MM.1S (cell line): Measurements from ENCODE around the gene QSOX1.

Source experiments
- DNase-seq: peaks from one replicate; pipeline ENCODE4 v3.0.0-alpha.2; 2015
- H2AFZ ChIP-seq: fragments of 300-600 bp; sonication (generic); 2 replicates; pipeline ENCODE4 v1.6.0; 2016; ENCODE audit warnings: antibody characterized with exemption, low read length
- H3F3A ChIP-seq: fragments of 300-600 bp; sonication (generic); 2 replicates; pipeline ENCODE4 v1.6.1; 2016; ENCODE audit warnings: mild to moderate bottlenecking, antibody characterized with exemption, low read length, moderate library complexity, mixed read lengths; ENCODE audit not compliant: insufficient read depth
- H3K27ac ChIP-seq: fragments of 300-600 bp; sonication (generic); 2 replicates; pipeline ENCODE4 v1.5.1; 2016; ENCODE audit warnings: mild to moderate bottlenecking, low read length
- H3K27me3 ChIP-seq: fragments of 300-600 bp; sonication (generic); replicated peaks from 2 replicates; pipeline ENCODE4 v1.6.0; 2016; ENCODE audit warnings: low read length; ENCODE audit not compliant: insufficient read depth
- H3K36me3 ChIP-seq: fragments of 300-600 bp; sonication (generic); replicated peaks from 2 replicates; pipeline ENCODE4 v1.6.1; 2016; ENCODE audit warnings: mild to moderate bottlenecking, low read length, mixed read lengths; ENCODE audit not compliant: insufficient read depth
- H3K4me1 ChIP-seq: fragments of 300-600 bp; sonication (generic); 2 replicates; pipeline ENCODE4 v1.6.1; 2016; ENCODE audit warnings: low read length, mixed read lengths
- H3K4me2 ChIP-seq: fragments of 300-600 bp; sonication (generic); 2 replicates; pipeline ENCODE4 v1.6.0; 2016; ENCODE audit warnings: low read depth, low read length
- H3K4me3 ChIP-seq: fragments of 300-600 bp; sonication (generic); 2 replicates; pipeline ENCODE4 v1.5.1; 2016; ENCODE audit warnings: low read length, mixed read lengths
- H3K79me2 ChIP-seq: fragments of 300-600 bp; sonication (generic); 2 replicates; pipeline ENCODE4 v1.6.1; 2016; ENCODE audit warnings: mixed run types, low read length, mixed read lengths
- H3K9ac ChIP-seq: fragments of 300-600 bp; sonication (generic); 2 replicates; pipeline ENCODE4 v1.6.1; 2016; ENCODE audit warnings: low read length, mixed read lengths
- H3K9me2 ChIP-seq: fragments of 300-600 bp; sonication (generic); replicated peaks from 2 replicates; pipeline ENCODE4 v1.6.1; 2016; ENCODE audit warnings: mild to moderate bottlenecking, low read length, mixed read lengths; ENCODE audit not compliant: insufficient read depth
- H3K9me3 ChIP-seq: fragments of 300-600 bp; sonication (generic); replicated peaks from 2 replicates; pipeline ENCODE4 v1.6.1; 2016; ENCODE audit warnings: mild to moderate bottlenecking, low read length, mixed read lengths; ENCODE audit not compliant: insufficient read depth
- H4K20me1 ChIP-seq: fragments of 300-600 bp; sonication (generic); 2 replicates; pipeline ENCODE4 v1.6.1; 2016; ENCODE audit warnings: mild to moderate bottlenecking, low read length, moderate library complexity, mixed read lengths; ENCODE audit not compliant: insufficient read depth
- EZH2 ChIP-seq: fragments of 300-600 bp; sonication (generic); optimal IDR thresholded peaks from 2 replicates; pipeline ENCODE3; 2017; ENCODE audit warnings: low read depth, mild to moderate bottlenecking, antibody characterized with exemption, low read length, mixed read lengths
- EZH2phosphoT487 ChIP-seq: fragments of 300-600 bp; sonication (generic); IDR thresholded peaks from 2 replicates; pipeline ENCODE4 v1.6.1; 2018; ENCODE audit warnings: antibody characterized with exemption, low read length
- TF ChIP-seq, protein P1 (sequence below): fragments of 300-600 bp; sonication (generic); IDR thresholded peaks from 2 replicates; pipeline ENCODE4 v1.5.1; 2016; ENCODE audit warnings: antibody characterized with exemption, low read length, mixed read lengths

QSOX1 gene

DNA sequence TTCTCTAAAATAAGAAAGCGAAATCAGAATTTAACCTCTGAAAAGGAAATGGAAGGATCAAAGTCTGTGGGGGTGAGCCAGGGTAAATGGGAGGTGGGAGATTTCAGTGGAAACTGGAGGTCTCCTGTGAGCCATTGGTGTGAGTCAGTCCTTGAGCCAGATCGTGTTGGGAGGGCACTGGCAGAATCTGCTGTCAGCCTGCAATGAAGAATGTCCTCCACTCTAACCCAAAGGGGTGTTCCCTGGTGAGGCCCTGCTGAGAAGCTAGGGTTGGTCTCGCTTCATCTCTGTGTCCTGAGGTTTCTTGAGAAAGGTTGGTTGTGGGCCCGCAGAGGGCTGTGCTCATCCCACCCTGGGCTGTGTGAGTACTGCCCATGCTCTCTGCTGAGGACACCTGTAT, 2.4 kb downstream of the QSOX1 start:
- Histone ChIP-seq H2AFZ (no peak overlapping the region), H3F3A (peaks cover 5% of the 10 kb centered on the region; the same call in 1 of the 2 replicates), H3K4me1 (peaks cover 12% of the 10 kb centered on the region), H3K27me3 (peaks cover 5% of the 10 kb centered on the region; the same call in 1 of the 2 replicates), H3K27ac (no peak overlapping the region), H3K9ac (no peak overlapping the region), H3K4me3 (no peak overlapping the region), H3K4me2 (no peak overlapping the region), H3K36me3 (no peaks in the 10 kb centered on the region), H3K9me2 (no peaks in the 10 kb centered on the region), H3K9me3 (no peaks in the 10 kb centered on the region), H3K79me2 (no peaks in the 10 kb centered on the region), H4K20me1 (no peaks in the 10 kb centered on the region)
- DNase-seq: no peak
- TF ChIP-seq EZH2 (no peak), EZH2phosphoT487 (no peak)
- TF ChIP-seq, protein P1, sequence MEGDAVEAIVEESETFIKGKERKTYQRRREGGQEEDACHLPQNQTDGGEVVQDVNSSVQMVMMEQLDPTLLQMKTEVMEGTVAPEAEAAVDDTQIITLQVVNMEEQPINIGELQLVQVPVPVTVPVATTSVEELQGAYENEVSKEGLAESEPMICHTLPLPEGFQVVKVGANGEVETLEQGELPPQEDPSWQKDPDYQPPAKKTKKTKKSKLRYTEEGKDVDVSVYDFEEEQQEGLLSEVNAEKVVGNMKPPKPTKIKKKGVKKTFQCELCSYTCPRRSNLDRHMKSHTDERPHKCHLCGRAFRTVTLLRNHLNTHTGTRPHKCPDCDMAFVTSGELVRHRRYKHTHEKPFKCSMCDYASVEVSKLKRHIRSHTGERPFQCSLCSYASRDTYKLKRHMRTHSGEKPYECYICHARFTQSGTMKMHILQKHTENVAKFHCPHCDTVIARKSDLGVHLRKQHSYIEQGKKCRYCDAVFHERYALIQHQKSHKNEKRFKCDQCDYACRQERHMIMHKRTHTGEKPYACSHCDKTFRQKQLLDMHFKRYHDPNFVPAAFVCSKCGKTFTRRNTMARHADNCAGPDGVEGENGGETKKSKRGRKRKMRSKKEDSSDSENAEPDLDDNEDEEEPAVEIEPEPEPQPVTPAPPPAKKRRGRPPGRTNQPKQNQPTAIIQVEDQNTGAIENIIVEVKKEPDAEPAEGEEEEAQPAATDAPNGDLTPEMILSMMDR: no peak

DNA sequence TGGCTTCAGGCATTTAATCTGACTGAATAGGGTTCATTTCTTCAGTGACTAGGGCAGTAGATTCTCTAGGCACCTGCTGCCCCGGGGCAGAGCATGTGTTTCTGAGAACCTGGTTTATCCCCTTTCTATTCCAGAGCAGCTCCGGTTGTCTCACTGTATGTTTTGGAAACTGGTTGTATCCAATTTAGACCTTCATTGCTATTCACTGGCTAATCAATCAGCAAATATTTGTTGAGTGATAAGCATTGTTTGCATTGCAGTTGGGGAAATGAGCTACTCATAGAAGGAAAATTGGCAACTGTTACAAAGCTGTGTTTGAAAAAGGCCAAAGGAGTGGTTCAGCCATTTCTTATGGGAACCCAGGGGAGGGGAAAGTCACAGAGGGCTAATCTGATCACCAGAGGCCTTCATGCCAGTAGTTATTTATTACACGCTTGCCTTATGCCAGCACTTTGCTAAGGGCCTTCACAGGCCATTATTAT, 2.9 kb downstream of the QSOX1 start:
- Histone ChIP-seq H2AFZ (no peak overlapping the region), H3K9me3 (no peaks in the 10 kb centered on the region), H4K20me1 (no peaks in the 10 kb centered on the region), H3K27me3 (peaks cover 5% of the 10 kb centered on the region; the same call in 1 of the 2 replicates), H3K9ac (no peak overlapping the region), H3K36me3 (no peaks in the 10 kb centered on the region), H3K4me3 (no peak overlapping the region), H3K9me2 (no peaks in the 10 kb centered on the region), H3K79me2 (no peaks in the 10 kb centered on the region), H3K27ac (no peak overlapping the region), H3K4me2 (no peak overlapping the region), H3K4me1 (peaks cover 12% of the 10 kb centered on the region), H3F3A (peaks cover 5% of the 10 kb centered on the region; the same call in 1 of the 2 replicates)
- DNase-seq: no peak
- TF ChIP-seq, protein P1: no peak
- no peak for TF ChIP-seq EZH2
- no peak for TF ChIP-seq EZH2phosphoT487

DNA sequence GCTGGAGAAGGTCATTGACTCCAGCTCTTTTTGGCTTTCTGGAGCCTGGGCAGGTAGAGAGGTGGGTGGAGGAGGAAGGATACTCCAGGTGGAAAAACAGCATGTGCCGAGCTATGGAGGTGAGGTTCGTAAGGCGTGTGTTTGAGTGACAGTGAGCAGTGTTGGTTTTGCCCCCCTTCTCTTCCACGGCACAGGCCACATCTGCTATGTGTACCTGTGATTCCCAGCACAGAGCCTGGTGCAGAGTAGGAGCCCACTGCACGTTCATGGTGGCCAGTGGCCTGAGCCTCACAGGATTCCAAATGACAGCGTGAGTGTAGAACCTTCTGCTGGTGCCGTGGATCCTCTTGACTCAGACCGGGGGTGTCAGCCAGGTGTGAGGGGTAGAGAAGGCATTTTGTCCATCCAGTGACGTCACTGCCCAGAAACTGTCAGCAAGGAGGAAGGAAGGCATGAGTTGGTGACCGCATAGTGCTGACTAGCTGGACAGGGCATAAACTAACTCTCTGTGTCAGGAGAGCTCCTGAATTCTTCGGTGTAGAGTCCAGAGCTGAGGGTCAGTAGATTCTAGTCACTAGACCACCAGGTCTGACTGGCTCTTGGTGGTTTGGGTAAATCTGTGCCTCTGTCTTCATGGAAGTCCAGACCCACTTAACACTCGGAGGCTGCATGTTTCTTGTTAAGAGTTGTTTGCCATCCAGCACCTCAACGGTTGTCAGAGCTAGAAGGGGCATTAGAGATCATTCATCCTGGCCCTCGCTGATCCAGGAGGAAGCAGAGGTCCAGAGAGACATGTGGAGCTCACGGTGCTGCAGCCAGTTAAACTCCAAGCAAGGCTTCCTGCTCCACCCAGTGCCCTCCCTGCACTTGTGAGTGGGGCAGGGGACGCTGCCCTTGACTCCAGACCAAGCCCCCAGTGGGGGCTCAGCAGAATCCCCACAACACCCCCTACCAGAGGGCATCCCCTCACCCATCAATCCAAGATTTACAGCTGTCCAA, 3.8 kb downstream of the QSOX1 start:
- DNase-seq: no peak
- H4K20me1 ChIP-seq: no peaks in the 10 kb centered on the region
- H3K4me3 ChIP-seq: no peak overlapping the region
- H2AFZ ChIP-seq: no peak overlapping the region
- no peak for TF ChIP-seq EZH2phosphoT487
- no peak for TF ChIP-seq EZH2
- TF ChIP-seq, protein P1: no peak
- no peaks in the 10 kb centered on the region for H3K79me2 ChIP-seq
- H3K4me2 ChIP-seq: no peak overlapping the region
- no peaks in the 10 kb centered on the region for H3K36me3 ChIP-seq
- no peaks in the 10 kb centered on the region for H3K27me3 ChIP-seq
- H3K9me3 ChIP-seq: no peaks in the 10 kb centered on the region
- peaks cover 12% of the 10 kb centered on the region for H3K4me1 ChIP-seq
- H3K9ac ChIP-seq: no peak overlapping the region
- no peaks in the 10 kb centered on the region for H3K9me2 ChIP-seq
- H3K27ac ChIP-seq: no peak overlapping the region
- H3F3A ChIP-seq: peaks cover 5% of the 10 kb centered on the region; the same call in 1 of the 2 replicates
